CD14-positive monocyte (primary cell): ENCODE results near the gene ARHGEF10L. TPM values are rescaled to one million over a fixed set of nuclear protein-coding genes. Genes with fewer than 3 reads are reported as not detected.
A peak's percentile ranks its signal among the peaks of the same experiment; 100 is the strongest.

Experiments used
- DNase-seq, 3 donors: peaks; one replicate each; pipeline ENCODE4 v3.0.0-alpha.2; 2011 to 2022
- H2AFZ ChIP-seq: 2 replicates; pipeline ENCODE4 v1.6.0; 2012; ENCODE audit warnings: mild to moderate bottlenecking, low read depth, low read length, inconsistent platforms; ENCODE audit not compliant: insufficient read depth, poor library complexity, severe bottlenecking
- H3K27ac ChIP-seq, 2 donors: 1 replicate in 1 of 2; 2 replicates in 1 of 2; pipeline ENCODE4 v1.5.1; 2012 to 2013; ENCODE audit warnings: low read length in 2 of 2, control low read depth in 1 of 2, inconsistent platforms in 1 of 2, low read depth in 1 of 2, mild to moderate bottlenecking in 1 of 2
- H3K27me3 ChIP-seq, 2 donors: one replicate each; pipeline versions ENCODE4 v1.6.0 to v1.6.1; 2011 to 2013; ENCODE audit warnings: low read length in 2 of 2; ENCODE audit not compliant: control insufficient read depth in 2 of 2, insufficient read depth in 2 of 2
- H3K36me3 ChIP-seq, 2 donors: replicated peaks in 1 of 2; 1 replicate in 1 of 2; 2 replicates in 1 of 2; pipeline versions ENCODE4 v1.5.1 to v1.6.1; 2012 to 2013; ENCODE audit warnings: low read length in 2 of 2, control low read depth in 1 of 2, inconsistent platforms in 1 of 2, mild to moderate bottlenecking in 1 of 2; ENCODE audit not compliant: insufficient read depth in 2 of 2, control insufficient read depth in 1 of 2
- H3K4me1 ChIP-seq, 2 donors: 1 replicate in 1 of 2; 2 replicates in 1 of 2; pipeline versions ENCODE4 v1.5.1 to v1.6.1; 2012 to 2013; ENCODE audit warnings: low read length in 2 of 2, control low read depth in 1 of 2, inconsistent platforms in 1 of 2, mild to moderate bottlenecking in 1 of 2, moderate library complexity in 1 of 2; ENCODE audit not compliant: insufficient read depth in 2 of 2, control insufficient read depth in 1 of 2
- H3K4me2 ChIP-seq: replicated peaks from 2 replicates; pipeline ENCODE3; 2012; ENCODE audit warnings: low read length, moderate library complexity, mild to moderate bottlenecking; ENCODE audit not compliant: poor library complexity, severe bottlenecking; ENCODE audit errors: extremely low read depth
- H3K4me3 ChIP-seq, 3 experiments: fragments of 200-600 bp in 1 of 3; sonication (generic) in 1 of 3; replicated peaks in 1 of 3; 1 replicate in 2 of 3; 2 replicates in 1 of 3; pipeline ENCODE4 v1.5.1; 2011 to 2013; ENCODE audit warnings: low read length in 3 of 3, mild to moderate bottlenecking in 3 of 3, control low read depth in 2 of 3, low read depth in 2 of 3, inconsistent platforms in 1 of 3, moderate library complexity in 1 of 3
- H3K79me2 ChIP-seq: 2 replicates; pipeline ENCODE4 v1.6.0; 2012; ENCODE audit warnings: mild to moderate bottlenecking, control low read depth, inconsistent platforms, low read length, moderate library complexity; ENCODE audit not compliant: insufficient read depth
- H3K9ac ChIP-seq: 2 replicates; pipeline ENCODE4 v1.6.0; 2017; ENCODE audit warnings: low read length, mild to moderate bottlenecking; ENCODE audit not compliant: insufficient read depth, poor library complexity, severe bottlenecking
- H3K9me3 ChIP-seq, 2 donors: replicated peaks in 1 of 2; 1 replicate in 1 of 2; 2 replicates in 1 of 2; pipeline versions ENCODE4 v1.5.1 to v1.6.1; 2012 to 2013; ENCODE audit warnings: low read length in 2 of 2, control low read depth in 1 of 2; ENCODE audit not compliant: control insufficient read depth in 1 of 2, insufficient read depth in 1 of 2
- H4K20me1 ChIP-seq: 2 replicates; pipeline ENCODE4 v1.6.0; 2012; ENCODE audit warnings: mild to moderate bottlenecking, low read length, control low read depth, moderate library complexity; ENCODE audit not compliant: insufficient read depth
- H3K27ac Mint-ChIP-seq, 7 donors: one replicate each; pipeline ENCODE4 v1.8.0; 2020; ENCODE audit warnings: mild to moderate bottlenecking in 7 of 7, mixed read lengths in 7 of 7, moderate library complexity in 6 of 7, inconsistent platforms in 2 of 7
- H3K27me3 Mint-ChIP-seq, 3 donors: one replicate each; pipeline ENCODE4 v1.8.0; 2021 to 2022; ENCODE audit warnings: low read depth in 3 of 3, mild to moderate bottlenecking in 3 of 3, mixed read lengths in 3 of 3, moderate library complexity in 3 of 3, inconsistent platforms in 1 of 3
- H3K36me3 Mint-ChIP-seq, 2 donors: one replicate each; pipeline ENCODE4 v1.8.0; 2020; ENCODE audit warnings: mixed read lengths in 2 of 2, inconsistent platforms in 1 of 2, mild to moderate bottlenecking in 1 of 2
- H3K4me1 Mint-ChIP-seq: one replicate; pipeline ENCODE4 v1.8.0; 2020; ENCODE audit warnings: mild to moderate bottlenecking, mixed read lengths
- H3K4me3 Mint-ChIP-seq, 2 donors: one replicate each; pipeline ENCODE4 v1.8.0; 2020; ENCODE audit warnings: mild to moderate bottlenecking in 2 of 2, mixed read lengths in 2 of 2, moderate library complexity in 1 of 2
- H3K9me3 Mint-ChIP-seq, 7 donors: one replicate each; pipeline ENCODE4 v1.8.0; 2020 to 2022; ENCODE audit warnings: mixed read lengths in 7 of 7, mild to moderate bottlenecking in 6 of 7, moderate library complexity in 6 of 7, inconsistent platforms in 2 of 7
- WGBS: methylation state at CpG from one replicate; pipeline ENCODE4 v1.1.5; 2013; ENCODE audit warnings: missing lambda C conversion rate; ENCODE audit not compliant: insufficient coverage; 5-methylcytosine and 5-hydroxymethylcytosine counted together
- intact Hi-C, 2 donors: fragments of 100-400 bp; cut with micrococcal nuclease; formaldehyde crosslinking; loops; one replicate each; pipeline versions ENCODE4 v1.15.0 to v1.15.1; 2023
- polyA plus RNA-seq, 3 donors: library from polyadenylated mRNA; depleted of rRNA in 1 of 3; unstranded in 2 of 3; stranded (reverse) in 1 of 3; fragments of 300-500 nt in 2 of 3; fragments of >200 nt in 1 of 3; fragmentation: Illumina TruSeq in 2 of 3; gene quantifications; 1 replicate in 2 of 3; 2 replicates in 1 of 3; pipeline ENCODE4 v1.2.3, GENCODE V29; 2012 to 2021
- TF ChIP-seq, protein P1 (sequence below): fragments of 200-600 bp; IDR thresholded peaks from one replicate; pipeline ENCODE4 v1.8.0; 2022; ENCODE audit warnings: antibody characterized with exemption, mild to moderate bottlenecking

Gene ARHGEF10L
- polyA plus RNA-seq, 3 donors, result 20.7 to 95.7 (median 23.7) TPM

DNA sequence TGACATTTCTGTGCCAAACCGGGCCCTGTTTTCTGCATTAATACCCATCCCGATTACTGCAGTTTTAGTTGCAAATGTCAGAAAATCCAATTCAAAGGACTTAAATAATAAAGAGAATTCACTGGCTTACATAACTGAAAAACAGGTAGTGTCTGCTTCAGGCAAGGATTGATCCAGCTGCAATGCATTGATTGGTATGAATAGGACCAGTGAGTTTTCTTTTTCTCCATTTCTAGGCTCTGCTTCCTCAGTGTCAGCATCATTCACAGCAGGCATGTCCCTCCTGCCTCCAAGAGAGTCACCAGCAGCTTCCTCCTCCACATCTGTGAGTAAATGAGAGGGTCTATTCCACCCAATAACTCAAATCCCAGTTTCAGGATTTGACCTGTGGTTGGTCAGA, 181.9 kb downstream of the ARHGEF10L start:
- Histone ChIP-seq H3K27me3 (no peaks in the 10 kb centered on the region), H3K36me3 (no peaks in the 10 kb centered on the region), H3K4me2 (no peak overlapping the region), H3K4me1 (no peaks in the 10 kb centered on the region), H4K20me1 (no peaks in the 10 kb centered on the region), H3K9me3 (no peaks in the 10 kb centered on the region), H3K79me2 (no peaks in the 10 kb centered on the region), H3K27ac (no peak overlapping the region), H3K4me3 (no peak overlapping the region), H3K9ac (no peak overlapping the region), H2AFZ (no peak overlapping the region)
- WGBS, result 100% methylated on average over 2 of the region's 2 CpGs
- Mint-ChIP-seq H3K4me3 (no peak overlapping the region), H3K9me3 (peaks cover 0 to 4% (median 0%) of the 10 kb centered on the region in 7 donors), H3K4me1 (no peaks in the 10 kb centered on the region), H3K27me3 (peaks cover 10 to 21% (median 11%) of the 10 kb centered on the region in 3 donors), H3K27ac (peak overlapping the region in 1 of 7 donors; percentile 1), H3K36me3 (no peaks in the 10 kb centered on the region)
- intact Hi-C loops, result no loop called here
- TF ChIP-seq, protein P1, sequence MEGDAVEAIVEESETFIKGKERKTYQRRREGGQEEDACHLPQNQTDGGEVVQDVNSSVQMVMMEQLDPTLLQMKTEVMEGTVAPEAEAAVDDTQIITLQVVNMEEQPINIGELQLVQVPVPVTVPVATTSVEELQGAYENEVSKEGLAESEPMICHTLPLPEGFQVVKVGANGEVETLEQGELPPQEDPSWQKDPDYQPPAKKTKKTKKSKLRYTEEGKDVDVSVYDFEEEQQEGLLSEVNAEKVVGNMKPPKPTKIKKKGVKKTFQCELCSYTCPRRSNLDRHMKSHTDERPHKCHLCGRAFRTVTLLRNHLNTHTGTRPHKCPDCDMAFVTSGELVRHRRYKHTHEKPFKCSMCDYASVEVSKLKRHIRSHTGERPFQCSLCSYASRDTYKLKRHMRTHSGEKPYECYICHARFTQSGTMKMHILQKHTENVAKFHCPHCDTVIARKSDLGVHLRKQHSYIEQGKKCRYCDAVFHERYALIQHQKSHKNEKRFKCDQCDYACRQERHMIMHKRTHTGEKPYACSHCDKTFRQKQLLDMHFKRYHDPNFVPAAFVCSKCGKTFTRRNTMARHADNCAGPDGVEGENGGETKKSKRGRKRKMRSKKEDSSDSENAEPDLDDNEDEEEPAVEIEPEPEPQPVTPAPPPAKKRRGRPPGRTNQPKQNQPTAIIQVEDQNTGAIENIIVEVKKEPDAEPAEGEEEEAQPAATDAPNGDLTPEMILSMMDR, result no peak
- no peak for DNase-seq

DNA sequence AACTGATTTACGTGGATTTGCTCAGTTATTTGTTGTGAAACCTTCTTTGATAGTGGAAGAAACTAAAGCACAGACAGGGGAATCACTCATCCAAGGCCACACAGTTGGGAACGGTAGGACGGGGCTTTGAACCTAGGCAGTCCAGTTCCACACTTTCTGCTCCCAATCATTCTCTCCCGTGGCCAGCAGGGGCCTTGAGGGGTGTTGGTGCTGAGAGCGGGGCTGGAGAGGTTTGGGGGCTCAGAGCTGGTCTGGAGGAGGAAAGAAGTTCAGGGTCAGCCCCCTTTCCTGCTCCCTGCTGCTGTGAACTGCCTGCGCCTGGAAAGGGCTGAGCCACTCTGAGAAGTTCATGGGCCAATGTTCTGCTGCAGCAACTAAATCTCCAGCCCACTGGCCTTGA, 184.2 kb downstream of the ARHGEF10L start:
- H3K36me3 ChIP-seq, result no peaks in the 10 kb centered on the region
- H3K27ac Mint-ChIP-seq, result no peak overlapping the region
- H3K36me3 Mint-ChIP-seq, result no peaks in the 10 kb centered on the region
- H3K4me3 ChIP-seq, result no peak overlapping the region
- no peak overlapping the region for H3K4me3 Mint-ChIP-seq
- TF ChIP-seq, protein P1, result no peak
- no peak overlapping the region for H3K9ac ChIP-seq
- no peak overlapping the region for H3K4me2 ChIP-seq
- H2AFZ ChIP-seq, result no peak overlapping the region
- no peaks in the 10 kb centered on the region for H3K4me1 Mint-ChIP-seq
- H3K9me3 ChIP-seq, result peaks cover 7 to 16% of the 10 kb centered on the region in 2 donors
- H3K9me3 Mint-ChIP-seq, result peaks cover 9 to 19% (median 13%) of the 10 kb centered on the region in 7 donors
- H3K27me3 ChIP-seq, result no peaks in the 10 kb centered on the region
- H3K79me2 ChIP-seq, result no peaks in the 10 kb centered on the region
- H3K27ac ChIP-seq, result no peak overlapping the region
- no peaks in the 10 kb centered on the region for H3K4me1 ChIP-seq
- intact Hi-C loops, result no loop called here
- WGBS, result 53% methylated on average over 3 of the region's 6 CpGs
- DNase-seq, result no peak
- H4K20me1 ChIP-seq, result no peaks in the 10 kb centered on the region
- H3K27me3 Mint-ChIP-seq, result peaks cover 5 to 19% (median 10%) of the 10 kb centered on the region in 3 donors
